HG03135 (cell line): ENCODE results near the gene ADGRG3.
A peak's percentile ranks its signal among the peaks of the same experiment; 100 is the strongest.

Experiments
- ATAC-seq: cut with Tn5 transposase; IDR thresholded peaks from one replicate; pipeline ENCODE4 v1.9.1; 2021; ENCODE audit warnings: mild to moderate bottlenecking, moderate library complexity; ENCODE audit not compliant: unreplicated experiment

ADGRG3 gene

DNA sequence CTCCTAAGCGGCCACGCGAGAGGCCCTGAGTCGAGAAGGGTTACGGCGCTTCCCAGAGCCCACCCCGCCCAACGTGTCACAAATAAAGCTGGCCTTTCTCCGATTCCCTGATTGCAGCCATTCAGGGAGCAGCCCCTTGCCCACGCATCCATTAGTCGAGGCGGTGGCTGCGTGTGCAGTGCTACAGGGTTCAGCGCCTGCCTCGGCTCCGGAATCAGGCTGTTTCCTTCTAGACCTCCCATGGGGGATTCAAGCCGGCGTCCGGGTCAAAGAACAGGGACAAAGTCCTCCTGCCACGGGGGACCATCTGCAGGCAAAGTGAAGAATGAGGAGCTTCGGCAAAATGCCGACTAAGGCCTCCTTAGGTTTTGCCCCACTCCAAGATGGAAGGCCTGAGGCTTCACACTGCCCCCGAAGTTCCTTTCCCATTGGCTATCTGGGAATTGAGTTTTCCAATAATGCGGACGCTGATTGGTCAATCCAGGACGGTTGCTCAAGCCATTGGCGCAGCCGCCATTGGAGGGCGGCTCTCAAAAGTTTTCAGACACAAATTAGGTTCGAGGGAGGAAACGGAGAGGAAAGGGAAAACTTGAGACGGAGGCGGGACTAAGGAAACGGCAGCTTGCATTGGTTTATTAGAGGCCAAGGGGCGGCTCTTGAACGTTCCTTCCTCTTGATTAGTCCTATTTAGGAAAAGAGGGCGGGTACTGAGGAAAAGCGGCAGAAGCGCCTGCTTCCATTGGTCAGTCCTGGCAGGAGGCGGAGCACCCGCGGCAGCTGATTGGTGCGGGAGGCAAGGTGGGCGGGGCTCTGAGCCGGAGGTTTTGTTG, 67.0 kb downstream of the ADGRG3 start:
- ATAC-seq, result peak; percentile 90

DNA sequence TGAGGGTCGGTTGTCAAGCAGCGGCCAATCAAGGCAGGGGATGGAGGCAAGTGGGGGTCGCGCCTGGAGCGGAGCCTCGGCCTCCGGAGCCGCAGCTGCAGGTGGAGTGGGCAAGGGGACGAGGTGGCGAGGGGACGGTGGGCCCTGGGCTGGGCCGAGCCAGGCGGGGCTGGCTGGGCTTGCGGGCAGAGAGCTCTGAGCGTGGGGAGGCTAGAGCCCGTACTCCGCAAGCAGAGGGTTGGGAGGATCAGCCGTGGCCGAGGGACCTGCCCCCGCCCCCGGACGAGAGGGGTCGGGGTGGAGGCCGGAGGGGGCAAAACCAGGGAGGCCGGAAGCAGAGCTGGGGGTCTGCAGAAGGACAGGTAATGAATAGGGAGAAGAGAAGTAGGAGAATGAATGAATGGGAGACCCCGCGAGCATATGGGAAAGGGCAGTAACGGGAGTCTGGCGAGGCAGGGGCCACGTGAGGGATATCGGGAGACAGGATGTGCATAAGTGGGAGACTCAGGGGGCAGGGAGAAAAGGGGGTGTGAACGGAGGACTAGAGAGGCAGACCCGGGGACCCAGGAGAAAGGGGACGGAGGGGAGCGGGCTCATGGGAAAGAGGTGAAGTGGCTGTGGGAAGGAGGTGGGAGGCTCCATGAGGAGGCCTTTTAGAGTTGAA, 67.8 kb downstream of the ADGRG3 start, which contains the start of gene KATNB1:
TSS of gene KATNB1 (plus strand) at position 16 of the 664 bp plus-strand sequence. CDS start 1,474 bp downstream, outside the sequence.
- ATAC-seq, result peak; percentile 23

DNA sequence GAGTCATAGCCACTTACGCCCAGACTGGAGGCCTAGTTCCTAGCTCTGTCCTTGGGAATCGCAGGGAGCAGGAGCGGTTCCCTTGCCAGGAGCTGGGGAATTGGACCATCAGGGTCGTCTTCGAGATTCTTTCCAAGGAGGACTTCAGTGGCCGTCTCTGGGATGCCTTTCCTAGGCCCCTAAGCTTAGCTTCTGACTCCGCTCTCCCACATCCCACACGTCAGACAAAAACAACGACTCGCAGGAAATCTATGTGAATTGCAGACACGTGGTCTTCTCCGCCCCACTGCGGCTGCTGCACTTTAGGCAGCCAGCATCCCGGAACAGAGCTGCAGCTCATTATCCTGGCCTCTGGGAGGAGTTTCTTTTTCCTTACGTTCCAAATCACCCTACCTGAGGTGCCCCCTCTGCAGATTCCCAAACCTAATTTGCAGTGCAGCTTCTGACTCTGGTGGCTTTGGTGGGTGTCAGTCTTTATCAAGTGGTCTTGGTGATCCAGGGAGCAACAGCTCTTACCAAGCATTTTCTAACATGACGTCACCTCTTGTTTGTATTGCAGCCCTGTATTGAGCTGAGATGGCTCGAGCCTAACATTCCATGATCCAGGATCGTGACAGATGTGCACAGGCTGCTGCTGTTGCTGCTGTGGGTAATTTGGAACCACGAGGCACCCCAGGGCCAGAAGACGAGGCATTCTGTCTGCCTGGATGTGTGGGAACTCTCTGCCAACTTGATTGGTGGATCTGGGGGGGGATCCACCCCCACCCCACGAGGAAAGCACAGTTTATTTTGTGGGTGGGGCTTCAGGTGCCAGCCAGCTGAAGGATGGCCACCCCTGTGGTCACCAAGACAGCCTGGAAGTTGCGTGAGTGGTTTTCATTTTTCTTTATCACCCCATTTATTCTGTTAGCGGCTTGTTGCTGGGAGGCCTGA, 68.6 kb downstream of the ADGRG3 start:
- ATAC-seq, result no peak

DNA sequence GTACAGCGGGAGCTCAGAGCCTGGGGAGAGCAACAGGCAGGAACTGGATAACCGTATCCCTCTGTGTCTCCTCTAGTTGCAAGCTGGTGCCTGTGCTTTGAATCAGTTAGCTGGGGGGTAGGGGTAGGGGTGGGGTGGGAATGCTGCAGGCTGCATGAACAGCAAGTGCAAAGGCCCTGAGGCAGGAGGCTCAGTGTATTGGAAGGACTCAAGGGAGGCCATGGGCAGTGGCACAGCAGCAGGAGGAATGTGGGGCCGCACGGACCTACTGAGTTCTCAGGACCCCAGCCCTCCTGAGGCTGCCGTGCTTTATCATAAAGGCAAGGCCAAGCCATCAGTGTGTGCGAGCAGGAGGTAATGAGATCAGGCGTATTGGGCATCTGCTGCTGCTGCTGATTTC, 70.7 kb downstream of the ADGRG3 start:
- no peak for ATAC-seq
